A673 (cell line): ENCODE results near the gene LEF1. TPM values are rescaled to one million over a fixed set of nuclear protein-coding genes. Genes with fewer than 3 reads are reported as not detected.

Experiments used
- BruUV-seq: library from RNA; stranded (reverse); fragments of 400-500 nt; replicated peaks from 2 replicates; lab custom pipeline; 2021; lab: Mats Ljungman, UMichigan
- CTCF ChIA-PET: fragments of 300-600 bp; sonication (Branson Sonifier 250); formaldehyde crosslinking; loops from one replicate; lab custom pipeline; 2022; ENCODE audit warnings: antibody characterized with exemption; lab: Charles Lee
- POLR2A ChIA-PET: fragments of 300-600 bp; sonication (Branson Sonifier 250); formaldehyde crosslinking; loops from one replicate; lab custom pipeline; 2022; ENCODE audit warnings: antibody characterized with exemption; ENCODE audit not compliant: low non-redundant PET; lab: Charles Lee
- DNase-seq: peaks from one replicate; pipeline ENCODE4 v3.0.0-alpha.2; 2015; ENCODE audit warnings: low spot score
- H3K27ac ChIP-seq: fragments of 200-600 bp; sonication (generic); 2 replicates; pipeline ENCODE4 v1.5.1; 2016; ENCODE audit warnings: mixed run types, low read depth, mild to moderate bottlenecking, mixed read lengths, antibody characterized with exemption, low read length; ENCODE audit not compliant: poor library complexity, severe bottlenecking
- H3K27me3 ChIP-seq: fragments of 200-600 bp; sonication (generic); replicated peaks from 2 replicates; pipeline ENCODE4 v1.6.1; 2017; ENCODE audit warnings: mixed run types, low read depth, mild to moderate bottlenecking, mixed read lengths, antibody characterized with exemption, low read length; ENCODE audit not compliant: insufficient read depth, poor library complexity
- H3K36me3 ChIP-seq: fragments of 200-600 bp; sonication (generic); 2 replicates; pipeline ENCODE4 v1.6.1; 2016; ENCODE audit warnings: mixed run types, mild to moderate bottlenecking, mixed read lengths, antibody characterized with exemption, low read length; ENCODE audit not compliant: insufficient read depth, poor library complexity, severe bottlenecking
- H3K4me1 ChIP-seq: fragments of 200-600 bp; sonication (generic); 2 replicates; pipeline ENCODE4 v1.6.1; 2017; ENCODE audit warnings: mixed run types, mild to moderate bottlenecking, mixed read lengths, antibody characterized with exemption, low read length; ENCODE audit not compliant: insufficient read depth, poor library complexity, severe bottlenecking
- H3K4me3 ChIP-seq: fragments of 200-600 bp; sonication (generic); 2 replicates; pipeline ENCODE4 v1.5.1; 2016; ENCODE audit warnings: low read depth, mixed run types, mild to moderate bottlenecking, mixed read lengths, low read length; ENCODE audit not compliant: poor library complexity, severe bottlenecking
- H3K9me3 ChIP-seq: fragments of 200-600 bp; sonication (generic); 2 replicates; pipeline ENCODE4 v1.6.1; 2016; ENCODE audit warnings: mixed run types, low read depth, mild to moderate bottlenecking, mixed read lengths, antibody characterized with exemption, low read length; ENCODE audit not compliant: poor library complexity, severe bottlenecking
- EZH2 ChIP-seq: fragments of 200-600 bp; sonication (generic); IDR thresholded peaks from 2 replicates; pipeline ENCODE4 v1.6.1; 2017; ENCODE audit warnings: borderline replicate concordance, low read depth, mild to moderate bottlenecking, mixed read lengths, antibody characterized with exemption, low read length; ENCODE audit not compliant: poor library complexity, severe bottlenecking
- intact Hi-C: fragments of 100-400 bp; cut with micrococcal nuclease; formaldehyde crosslinking; loops from one replicate; pipeline ENCODE4 v1.10.0; 2022; ENCODE audit not compliant: unreplicated experiment
- total RNA-seq: library from RNA; stranded (reverse); gene quantifications from 2 replicates; pipeline ENCODE4 v1.2.3, GENCODE V29; 2021
- TF ChIP-seq, protein P1 (sequence below): fragments of 300-800, 200-600 bp; sonication (generic); conservative IDR thresholded peaks from 2 replicates; pipeline ENCODE4 v1.5.1; 2017; ENCODE audit warnings: low read depth, mild to moderate bottlenecking, antibody characterized with exemption, low read length, moderate library complexity, mixed read lengths

LEF1 gene
- total RNA-seq, 1 experiment from 2014 or later, result 2.5 TPM

DNA sequence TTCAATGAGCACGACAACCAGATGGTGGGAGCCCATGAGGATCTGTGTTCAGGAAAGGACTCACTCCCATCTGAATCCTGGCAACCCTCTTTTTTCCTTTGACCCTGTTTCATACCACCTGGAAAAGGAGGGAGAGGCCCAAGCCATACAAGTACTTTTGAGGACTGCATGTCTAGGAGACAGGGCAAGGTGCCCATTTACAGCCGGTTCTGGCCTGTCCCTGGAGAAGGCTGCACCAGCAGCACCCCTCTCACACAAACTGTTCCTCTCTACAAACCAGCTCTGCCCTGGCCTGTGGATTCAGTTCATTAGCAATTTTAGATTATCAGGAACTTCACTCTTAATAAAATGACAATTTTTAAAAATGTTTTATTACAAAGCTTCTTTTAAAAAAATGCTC lies 121.5 kb downstream of the LEF1 start:
- TF ChIP-seq EZH2, result no peak
- TF ChIP-seq, protein P1, sequence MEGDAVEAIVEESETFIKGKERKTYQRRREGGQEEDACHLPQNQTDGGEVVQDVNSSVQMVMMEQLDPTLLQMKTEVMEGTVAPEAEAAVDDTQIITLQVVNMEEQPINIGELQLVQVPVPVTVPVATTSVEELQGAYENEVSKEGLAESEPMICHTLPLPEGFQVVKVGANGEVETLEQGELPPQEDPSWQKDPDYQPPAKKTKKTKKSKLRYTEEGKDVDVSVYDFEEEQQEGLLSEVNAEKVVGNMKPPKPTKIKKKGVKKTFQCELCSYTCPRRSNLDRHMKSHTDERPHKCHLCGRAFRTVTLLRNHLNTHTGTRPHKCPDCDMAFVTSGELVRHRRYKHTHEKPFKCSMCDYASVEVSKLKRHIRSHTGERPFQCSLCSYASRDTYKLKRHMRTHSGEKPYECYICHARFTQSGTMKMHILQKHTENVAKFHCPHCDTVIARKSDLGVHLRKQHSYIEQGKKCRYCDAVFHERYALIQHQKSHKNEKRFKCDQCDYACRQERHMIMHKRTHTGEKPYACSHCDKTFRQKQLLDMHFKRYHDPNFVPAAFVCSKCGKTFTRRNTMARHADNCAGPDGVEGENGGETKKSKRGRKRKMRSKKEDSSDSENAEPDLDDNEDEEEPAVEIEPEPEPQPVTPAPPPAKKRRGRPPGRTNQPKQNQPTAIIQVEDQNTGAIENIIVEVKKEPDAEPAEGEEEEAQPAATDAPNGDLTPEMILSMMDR, result no peak
- Histone ChIP-seq H3K36me3 (no peaks in the 10 kb centered on the region), H3K4me1 (no peaks in the 10 kb centered on the region), H3K4me3 (no peak overlapping the region), H3K9me3 (no peaks in the 10 kb centered on the region), H3K27me3 (no peaks in the 10 kb centered on the region), H3K27ac (no peak overlapping the region)
- POLR2A ChIA-PET, result no interaction called here
- no peak for DNase-seq
- intact Hi-C loops, result no loop called here
- no TSS peak for BruUV-seq
- CTCF ChIA-PET, result no interaction called here

GRCh38 chr4:108045687-108046024 lies 123.1 kb downstream of the LEF1 start:
- Histone ChIP-seq H3K27ac (no peak overlapping the region), H3K4me1 (no peaks in the 10 kb centered on the region), H3K9me3 (no peaks in the 10 kb centered on the region), H3K36me3 (no peaks in the 10 kb centered on the region), H3K27me3 (no peaks in the 10 kb centered on the region), H3K4me3 (no peak overlapping the region)
- DNase-seq, result no peak
- ChIA-PET CTCF (no interaction called here), POLR2A (no interaction called here)
- no TSS peak for BruUV-seq
- intact Hi-C loops, result no loop called here
- TF ChIP-seq EZH2, result no peak
- TF ChIP-seq, protein P1, result no peak

- ChIA-PET CTCF (no interaction called here), POLR2A (no interaction called here)
- Histone ChIP-seq H3K4me1 (no peaks in the 10 kb centered on the region), H3K9me3 (no peaks in the 10 kb centered on the region), H3K27ac (no peak overlapping the region), H3K36me3 (no peaks in the 10 kb centered on the region), H3K27me3 (no peaks in the 10 kb centered on the region), H3K4me3 (no peak overlapping the region)
- no peak for DNase-seq
- no peak for TF ChIP-seq EZH2
- TF ChIP-seq, protein P1, result no peak
- intact Hi-C loops, result no loop called here
- BruUV-seq, result no TSS peak
Measured at GRCh38 chr4:108044951-108045686, 123.6 kb downstream of the LEF1 start.
